HCT116 (cell line): ENCODE results near the gene SHISAL1.

Source experiments
- EGR1 ChIP-seq: IDR thresholded peaks from 2 replicates; pipeline ENCODE4 v1.6.1; 2012; ENCODE audit warnings: low read depth
- EZH2 ChIP-seq: fragments of 200-600 bp; sonication (generic); IDR thresholded peaks from 2 replicates; pipeline ENCODE4 v1.6.1; 2017; ENCODE audit warnings: antibody characterized with exemption, mixed run types
- EZH2phosphoT487 ChIP-seq: fragments of 200-600 bp; IDR thresholded peaks from 2 replicates; pipeline ENCODE4 v1.6.1; 2018; ENCODE audit warnings: antibody characterized with exemption, borderline replicate concordance
- JUND ChIP-seq: IDR thresholded peaks from 2 replicates; pipeline ENCODE4 v1.6.1; 2012
- POLR2A ChIP-seq: IDR thresholded peaks from 2 replicates; pipeline ENCODE4 v1.7.0; 2011; ENCODE audit warnings: borderline replicate concordance; ENCODE audit not compliant: insufficient read depth, insufficient read length; ENCODE audit errors: extremely low read depth
- POLR2AphosphoS5 ChIP-seq: IDR thresholded peaks from 2 replicates; pipeline ENCODE4 v1.6.1; 2011; ENCODE audit warnings: mild to moderate bottlenecking, low read depth, low read length, moderate library complexity
- RAD21 ChIP-seq: IDR thresholded peaks from 2 replicates; pipeline ENCODE4 v1.6.1; 2012; ENCODE audit warnings: low read depth, mild to moderate bottlenecking
- SIN3A ChIP-seq: IDR thresholded peaks from 2 replicates; pipeline ENCODE4 v1.6.1; 2012; ENCODE audit warnings: low read depth
- YY1 ChIP-seq: IDR thresholded peaks from 2 replicates; pipeline ENCODE4 v1.6.1; 2011; ENCODE audit warnings: low read length, low read depth, moderate library complexity, mild to moderate bottlenecking; ENCODE audit not compliant: insufficient replicate concordance; ENCODE audit errors: extremely low read depth
- TF ChIP-seq, protein P1 (sequence below), 3 experiments: fragments of 200-600 bp in 1 of 3; sonication (generic) in 1 of 3; IDR thresholded peaks in 2 of 3; conservative IDR thresholded peaks in 1 of 3; 2 replicates each; pipeline ENCODE4 v1.5.1; 2012 to 2017; ENCODE audit warnings: low read depth in 2 of 3, low read length in 2 of 3, antibody characterized with exemption in 1 of 3, borderline replicate concordance in 1 of 3, control low read depth in 1 of 3, mild to moderate bottlenecking in 1 of 3, mixed read lengths in 1 of 3, mixed run types in 1 of 3, moderate library complexity in 1 of 3; ENCODE audit not compliant: insufficient read depth in 1 of 3
- TF ChIP-seq, protein P2 (sequence below): IDR thresholded peaks from 2 replicates; pipeline ENCODE4 v1.6.1; 2012
- TF ChIP-seq, protein P3 (sequence below): IDR thresholded peaks from 2 replicates; pipeline ENCODE4 v1.6.1; 2011; ENCODE audit warnings: mild to moderate bottlenecking, low read length, moderate library complexity; ENCODE audit not compliant: insufficient replicate concordance; ENCODE audit errors: extremely low read depth

DNA sequence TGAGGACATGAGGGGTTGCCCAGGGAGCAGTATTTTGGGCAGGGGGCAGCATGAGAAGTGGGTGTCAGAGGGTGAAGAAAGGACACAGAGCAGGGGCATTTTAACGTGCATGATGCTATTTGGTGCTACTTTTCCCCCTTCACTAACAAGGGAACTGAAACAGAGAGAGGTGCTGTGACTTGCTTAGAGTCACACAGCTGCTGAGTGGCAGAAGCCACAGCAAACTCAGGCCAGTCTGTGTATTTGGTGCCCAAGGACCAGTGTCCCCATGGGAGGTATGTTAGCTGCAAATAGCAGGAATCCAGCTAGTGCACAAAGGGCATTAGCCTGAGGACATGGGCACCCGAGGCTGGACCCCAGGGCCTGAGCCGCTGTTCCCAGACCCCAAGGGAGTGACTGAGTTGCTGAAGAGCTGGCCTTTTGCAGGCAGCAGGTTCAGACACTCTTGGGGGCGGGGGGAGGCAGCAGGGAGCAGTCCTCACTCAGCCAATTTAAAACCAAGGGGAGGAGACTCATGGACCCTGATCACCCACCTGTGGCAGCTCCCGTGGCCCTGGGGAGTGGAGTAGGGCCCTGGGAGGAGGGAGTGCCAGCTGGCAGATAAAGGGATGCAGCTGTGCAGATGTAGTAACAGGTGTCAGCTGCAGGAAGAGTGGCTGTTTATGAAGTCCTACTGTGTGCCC lies 117.4 kb downstream of the SHISAL1 start:
- TF ChIP-seq EZH2 (no peak), POLR2A (no peak), EZH2phosphoT487 (no peak), SIN3A (no peak), YY1 (no peak), JUND (no peak), RAD21 (no peak), POLR2AphosphoS5 (no peak), EGR1 (no peak)
- TF ChIP-seq, protein P1, sequence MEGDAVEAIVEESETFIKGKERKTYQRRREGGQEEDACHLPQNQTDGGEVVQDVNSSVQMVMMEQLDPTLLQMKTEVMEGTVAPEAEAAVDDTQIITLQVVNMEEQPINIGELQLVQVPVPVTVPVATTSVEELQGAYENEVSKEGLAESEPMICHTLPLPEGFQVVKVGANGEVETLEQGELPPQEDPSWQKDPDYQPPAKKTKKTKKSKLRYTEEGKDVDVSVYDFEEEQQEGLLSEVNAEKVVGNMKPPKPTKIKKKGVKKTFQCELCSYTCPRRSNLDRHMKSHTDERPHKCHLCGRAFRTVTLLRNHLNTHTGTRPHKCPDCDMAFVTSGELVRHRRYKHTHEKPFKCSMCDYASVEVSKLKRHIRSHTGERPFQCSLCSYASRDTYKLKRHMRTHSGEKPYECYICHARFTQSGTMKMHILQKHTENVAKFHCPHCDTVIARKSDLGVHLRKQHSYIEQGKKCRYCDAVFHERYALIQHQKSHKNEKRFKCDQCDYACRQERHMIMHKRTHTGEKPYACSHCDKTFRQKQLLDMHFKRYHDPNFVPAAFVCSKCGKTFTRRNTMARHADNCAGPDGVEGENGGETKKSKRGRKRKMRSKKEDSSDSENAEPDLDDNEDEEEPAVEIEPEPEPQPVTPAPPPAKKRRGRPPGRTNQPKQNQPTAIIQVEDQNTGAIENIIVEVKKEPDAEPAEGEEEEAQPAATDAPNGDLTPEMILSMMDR (IDR thresholded peaks at IDR 0.05 in 2 of 3, conservative IDR thresholded peaks at IDR 0.05 in 1 of 3; ENCODE audit: borderline replicate concordance in 1 of 3, insufficient read depth in 1 of 3, low read depth in 2 of 3, low read length in 2 of 3) = no peak
- TF ChIP-seq, protein P2, sequence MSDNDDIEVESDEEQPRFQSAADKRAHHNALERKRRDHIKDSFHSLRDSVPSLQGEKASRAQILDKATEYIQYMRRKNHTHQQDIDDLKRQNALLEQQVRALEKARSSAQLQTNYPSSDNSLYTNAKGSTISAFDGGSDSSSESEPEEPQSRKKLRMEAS = no peak
- TF ChIP-seq, protein P3, sequence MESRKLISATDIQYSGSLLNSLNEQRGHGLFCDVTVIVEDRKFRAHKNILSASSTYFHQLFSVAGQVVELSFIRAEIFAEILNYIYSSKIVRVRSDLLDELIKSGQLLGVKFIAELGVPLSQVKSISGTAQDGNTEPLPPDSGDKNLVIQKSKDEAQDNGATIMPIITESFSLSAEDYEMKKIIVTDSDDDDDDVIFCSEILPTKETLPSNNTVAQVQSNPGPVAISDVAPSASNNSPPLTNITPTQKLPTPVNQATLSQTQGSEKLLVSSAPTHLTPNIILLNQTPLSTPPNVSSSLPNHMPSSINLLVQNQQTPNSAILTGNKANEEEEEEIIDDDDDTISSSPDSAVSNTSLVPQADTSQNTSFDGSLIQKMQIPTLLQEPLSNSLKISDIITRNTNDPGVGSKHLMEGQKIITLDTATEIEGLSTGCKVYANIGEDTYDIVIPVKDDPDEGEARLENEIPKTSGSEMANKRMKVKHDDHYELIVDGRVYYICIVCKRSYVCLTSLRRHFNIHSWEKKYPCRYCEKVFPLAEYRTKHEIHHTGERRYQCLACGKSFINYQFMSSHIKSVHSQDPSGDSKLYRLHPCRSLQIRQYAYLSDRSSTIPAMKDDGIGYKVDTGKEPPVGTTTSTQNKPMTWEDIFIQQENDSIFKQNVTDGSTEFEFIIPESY = no peak
